H1 (cell line): ENCODE measurements around the gene ACTR2. TPM values are rescaled to one million over a fixed set of nuclear protein-coding genes. Genes with fewer than 3 reads are reported as not detected.

Source experiments
- CTCF ChIA-PET: fragments of 300-600 bp; sonication (Branson Sonifier 250); formaldehyde crosslinking; loops from one replicate; lab custom pipeline; 2021; ENCODE audit not compliant: partially characterized antibody; lab: Charles Lee
- POLR2A ChIA-PET: fragments of 300-600 bp; sonication (Branson Sonifier 250); formaldehyde crosslinking; loops from one replicate; lab custom pipeline; 2021; ENCODE audit warnings: inconsistent platforms; ENCODE audit not compliant: partially characterized antibody; lab: Charles Lee
- DNase-seq, 2 experiments: peaks; one replicate each; pipeline versions ENCODE4 v3.0.0 to v3.0.0-alpha.2; 2010 to 2022; ENCODE audit warnings: low spot score in 2 of 2, low read depth in 1 of 2, mixed read lengths in 1 of 2
- FAIRE-seq: peaks from 2 replicates; lab custom pipeline; 2011; peaks lifted over from hg19 to GRCh38; lab: Jason Lieb, UNC
- H2AFZ ChIP-seq: 2 replicates; pipeline ENCODE4 v1.8.1; 2012; ENCODE audit warnings: low read length, inconsistent platforms
- H2AK5ac ChIP-seq: 2 replicates; pipeline ENCODE4 v1.6.1; 2013; ENCODE audit warnings: low read depth, low read length
- H2BK120ac ChIP-seq: replicated peaks from 2 replicates; pipeline ENCODE3; 2013; ENCODE audit warnings: low read depth, low read length, inconsistent platforms
- H2BK12ac ChIP-seq: 2 replicates; pipeline ENCODE4 v1.6.1; 2013; ENCODE audit warnings: low read depth, low read length
- H2BK15ac ChIP-seq: 2 replicates; pipeline ENCODE4 v1.6.1; 2013; ENCODE audit warnings: low read length
- H2BK20ac ChIP-seq: 2 replicates; pipeline ENCODE4 v1.6.1; 2013; ENCODE audit warnings: low read length
- H2BK5ac ChIP-seq: 2 replicates; pipeline ENCODE4 v1.6.1; 2013; ENCODE audit warnings: low read depth, low read length
- H3K14ac ChIP-seq: 2 replicates; pipeline ENCODE4 v1.6.1; 2013; ENCODE audit warnings: inconsistent platforms; ENCODE audit not compliant: insufficient read length
- H3K18ac ChIP-seq: 2 replicates; pipeline ENCODE4 v1.6.1; 2013; ENCODE audit warnings: low read length; ENCODE audit errors: extremely low read depth
- H3K23ac ChIP-seq: 2 replicates; pipeline ENCODE4 v1.6.1; 2013; ENCODE audit warnings: inconsistent platforms; ENCODE audit not compliant: insufficient read length
- H3K23me2 ChIP-seq: 2 replicates; pipeline ENCODE4 v1.6.1; 2013; ENCODE audit warnings: low read depth, low read length
- H3K27ac ChIP-seq: 2 replicates; pipeline ENCODE4 v1.6.1; 2011; ENCODE audit warnings: low read depth, low read length, inconsistent platforms
- H3K27me3 ChIP-seq, 4 experiments: replicated peaks in 1 of 4; 1 replicate in 1 of 4; 2 replicates in 3 of 4; pipeline versions ENCODE4 v1.6.1 to v1.8.1; 2011 to 2013; ENCODE audit warnings: low read length in 3 of 4, mild to moderate bottlenecking in 3 of 4, inconsistent platforms in 2 of 4, mixed read lengths in 2 of 4, moderate library complexity in 1 of 4; ENCODE audit not compliant: control insufficient read depth in 3 of 4, insufficient read depth in 3 of 4; ENCODE audit errors: extremely low read depth in 1 of 4
- H3K36me3 ChIP-seq, 4 experiments: 2 replicates each; pipeline versions ENCODE4 v1.6.1 to v1.8.1; 2011 to 2013; ENCODE audit warnings: mild to moderate bottlenecking in 4 of 4, low read length in 3 of 4, moderate library complexity in 2 of 4, control low read depth in 1 of 4, inconsistent platforms in 1 of 4; ENCODE audit not compliant: insufficient read depth in 4 of 4, control insufficient read depth in 2 of 4
- H3K4ac ChIP-seq: replicated peaks from 2 replicates; pipeline ENCODE3; 2013; ENCODE audit warnings: low read length, low read depth, mixed read lengths, inconsistent platforms; ENCODE audit not compliant: insufficient read length
- H3K4me1 ChIP-seq, 4 experiments: replicated peaks in 1 of 4; 1 replicate in 1 of 4; 2 replicates in 3 of 4; pipeline versions ENCODE4 v1.6.1 to v1.8.1; 2011 to 2013; ENCODE audit warnings: low read length in 3 of 4, inconsistent platforms in 2 of 4, mixed read lengths in 1 of 4; ENCODE audit not compliant: insufficient read depth in 4 of 4, control insufficient read depth in 3 of 4
- H3K4me2 ChIP-seq, 2 experiments: 2 replicates each; pipeline versions ENCODE4 v1.6.1 to v1.8.1; 2011 to 2013; ENCODE audit warnings: low read depth in 2 of 2, low read length in 2 of 2, control low read depth in 1 of 2, inconsistent platforms in 1 of 2, mild to moderate bottlenecking in 1 of 2; ENCODE audit not compliant: insufficient read depth in 1 of 2
- H3K4me3 ChIP-seq, 4 experiments: fragments of 200-600, 300-600 bp in 1 of 4; sonication (generic), shearing (Covaris generic), sonication (Bioruptor Twin) in 1 of 4; 2 replicates each; pipeline versions ENCODE4 v1.5.1 to v1.8.1; 2011 to 2016; ENCODE audit warnings: low read length in 4 of 4, low read depth in 3 of 4, control low read depth in 2 of 4, inconsistent platforms in 2 of 4, mild to moderate bottlenecking in 2 of 4, mixed read lengths in 1 of 4, moderate library complexity in 1 of 4; ENCODE audit not compliant: insufficient read depth in 2 of 4; ENCODE audit errors: extremely low read depth in 1 of 4
- H3K56ac ChIP-seq: replicated peaks from 2 replicates; pipeline ENCODE3; 2013; ENCODE audit warnings: low read depth, mild to moderate bottlenecking, mixed read lengths, low read length, inconsistent platforms; ENCODE audit not compliant: insufficient read length
- H3K79me1 ChIP-seq: 2 replicates; pipeline ENCODE4 v1.6.1; 2013; ENCODE audit warnings: low read depth, low read length, control low read depth
- H3K79me2 ChIP-seq, 2 experiments: 2 replicates each; pipeline versions ENCODE4 v1.6.1 to v1.8.1; 2012 to 2013; ENCODE audit warnings: low read length in 2 of 2, mild to moderate bottlenecking in 2 of 2, inconsistent platforms in 1 of 2; ENCODE audit not compliant: insufficient read depth in 2 of 2, control insufficient read depth in 1 of 2
- H3K9ac ChIP-seq, 4 experiments: replicated peaks in 1 of 4; 1 replicate in 1 of 4; 2 replicates in 3 of 4; pipeline versions ENCODE4 v1.6.1 to v1.8.1; 2011 to 2013; ENCODE audit warnings: low read depth in 3 of 4, low read length in 3 of 4, control low read depth in 2 of 4, mild to moderate bottlenecking in 2 of 4, moderate library complexity in 2 of 4, inconsistent platforms in 1 of 4; ENCODE audit errors: extremely low read depth in 1 of 4
- H3K9me3 ChIP-seq, 2 experiments: 2 replicates each; pipeline versions ENCODE4 v1.6.1 to v1.8.1; 2012 to 2013; ENCODE audit warnings: mild to moderate bottlenecking in 2 of 2, moderate library complexity in 2 of 2, control low read depth in 1 of 2, inconsistent platforms in 1 of 2, low read depth in 1 of 2, low read length in 1 of 2, mixed read lengths in 1 of 2; ENCODE audit not compliant: insufficient read depth in 2 of 2
- H4K20me1 ChIP-seq, 2 experiments: replicated peaks in 1 of 2; 2 replicates each; pipeline versions ENCODE3 to v1.8.1; 2011 to 2013; ENCODE audit warnings: inconsistent platforms in 2 of 2, low read length in 2 of 2, mild to moderate bottlenecking in 1 of 2; ENCODE audit not compliant: insufficient read depth in 2 of 2, control insufficient read depth in 1 of 2
- H4K5ac ChIP-seq: 2 replicates; pipeline ENCODE4 v1.6.1; 2013; ENCODE audit warnings: low read length, low read depth, mixed read lengths, inconsistent platforms; ENCODE audit not compliant: insufficient read length
- H4K8ac ChIP-seq: 2 replicates; pipeline ENCODE4 v1.8.0; 2013; ENCODE audit warnings: mild to moderate bottlenecking, moderate library complexity, low read length, inconsistent platforms; ENCODE audit not compliant: insufficient read depth; ENCODE audit errors: extremely low read depth
- H4K91ac ChIP-seq: replicated peaks from 2 replicates; pipeline ENCODE3; 2013; ENCODE audit warnings: low read length, mixed read lengths, inconsistent platforms; ENCODE audit not compliant: insufficient read length
- BCL11A ChIP-seq, 2 experiments: IDR thresholded peaks; one replicate each; pipeline ENCODE4 v1.6.1; 2011; ENCODE audit warnings: low read depth in 2 of 2, low read length in 2 of 2, mild to moderate bottlenecking in 2 of 2
- CBX5 ChIP-seq: fragments of 300-800, 300-1000 bp; sonication (generic); IDR thresholded peaks from 2 replicates; pipeline ENCODE4 v1.7.1; 2016; ENCODE audit warnings: antibody characterized with exemption, low read length, low read depth
- CEBPB ChIP-seq: IDR thresholded peaks from 2 replicates; pipeline ENCODE4 v1.6.1; 2012; ENCODE audit warnings: low read depth, low read length
- CHD2 ChIP-seq: IDR thresholded peaks from 2 replicates; pipeline ENCODE4 v1.6.1; 2012; ENCODE audit warnings: low read length, improper control_type of control experiment
- E2F6 ChIP-seq: IDR thresholded peaks from 2 replicates; pipeline ENCODE4 v1.6.1; 2012; ENCODE audit warnings: inconsistent platforms
- GABPA ChIP-seq: IDR thresholded peaks from 2 replicates; pipeline ENCODE4 v1.6.1; 2011; ENCODE audit warnings: mild to moderate bottlenecking, low read length, moderate library complexity, borderline replicate concordance; ENCODE audit not compliant: insufficient read depth
- GTF2F1 ChIP-seq: IDR thresholded peaks from 2 replicates; pipeline ENCODE4 v1.6.1; 2012; ENCODE audit warnings: low read depth, low read length, improper control_type of control experiment, borderline replicate concordance
- RAD21 ChIP-seq, 2 experiments: IDR thresholded peaks in 1 of 2; conservative IDR thresholded peaks in 1 of 2; 2 replicates each; pipeline ENCODE4 v1.6.1; 2011; ENCODE audit warnings: low read depth in 2 of 2, low read length in 2 of 2, improper control_type of control experiment in 1 of 2, inconsistent platforms in 1 of 2, mild to moderate bottlenecking in 1 of 2, moderate library complexity in 1 of 2
- RBBP5 ChIP-seq: IDR thresholded peaks from 2 replicates; pipeline ENCODE4 v1.7.1; 2012; ENCODE audit warnings: low read depth, mild to moderate bottlenecking, inconsistent platforms, low read length, moderate library complexity, borderline replicate concordance
- RFX5 ChIP-seq: IDR thresholded peaks from 2 replicates; pipeline ENCODE4 v1.6.1; 2011; ENCODE audit warnings: low read depth, low read length, improper control_type of control experiment, borderline replicate concordance
- RNF2 ChIP-seq: fragments of 200-900, 300-1000 bp; sonication (generic); IDR thresholded peaks from 2 replicates; pipeline ENCODE4 v1.7.1; 2016; ENCODE audit warnings: borderline replicate concordance, low read depth, mild to moderate bottlenecking, antibody characterized with exemption, low read length; ENCODE audit not compliant: poor library complexity, severe bottlenecking; ENCODE audit errors: missing control alignments
- SIX5 ChIP-seq: IDR thresholded peaks from 2 replicates; pipeline ENCODE4 v1.6.1; 2011; ENCODE audit warnings: mild to moderate bottlenecking, low read depth, low read length
- SP2 ChIP-seq: IDR thresholded peaks from 2 replicates; pipeline ENCODE4 v1.6.1; 2012; ENCODE audit warnings: mild to moderate bottlenecking, low read length, inconsistent platforms
- TBP ChIP-seq: IDR thresholded peaks from 2 replicates; pipeline ENCODE4 v1.6.1; 2011; ENCODE audit warnings: low read depth, low read length, improper control_type of control experiment
- WGBS, 2 experiments: shearing (Covaris generic) in 1 of 2; methylation state at CpG; one replicate each; pipeline versions ENCODE4 v1.1.6 to v1.1.7; 2013 to 2015; ENCODE audit warnings: low lambda C conversion rate in 2 of 2, mixed read lengths in 2 of 2, inconsistent platforms in 1 of 2, low coverage in 1 of 2, missing lambda C conversion rate in 1 of 2; ENCODE audit not compliant: insufficient replicate concordance in 2 of 2, insufficient coverage in 1 of 2, insufficient read length in 1 of 2; ENCODE audit errors: extremely low coverage in 1 of 2, missing lambda C conversion rate in 1 of 2; 5-methylcytosine and 5-hydroxymethylcytosine counted together
- polyA plus RNA-seq, 7 experiments: library from polyadenylated mRNA; depleted of rRNA in 3 of 7; stranded (reverse) in 5 of 7; unstranded in 2 of 7; fragments of >200 nt in 5 of 7; fragments of 200-250 nt in 2 of 7; gene quantifications; 1 replicate in 5 of 7; 2 replicates in 1 of 7; 4 replicates in 1 of 7; pipeline versions ENCODE4 v1.2.1 to v1.2.3, GENCODE V29; 2011 to 2013; ENCODE audit warnings: missing spikeins in 2 of 7, mixed read lengths in 2 of 7
- total RNA-seq: library from RNA; stranded (reverse); fragmentation: NEBNext Ultra II Directional; extraction: Animal tissue kit (Norgen Biotek cat#: 25700); gene quantifications from 2 replicates; pipeline ENCODE4 v1.2.1, GENCODE V29; 2021

ACTR2 gene
- total and polyA plus RNA-seq, 2 of the 8 experiments (the other 6 are each of a cell fraction or from before 2014, with no cell fraction given), result 28.3 to 171 TPM

GRCh38 chr2:65214361-65214760 is 13.3 kb upstream of the ACTR2 start:
- no peak overlapping the region for H2AK5ac ChIP-seq
- DNase-seq, result no peak
- no peak overlapping the region for H4K5ac ChIP-seq
- H3K14ac ChIP-seq, result no peak overlapping the region
- ChIA-PET POLR2A (no interaction called here), CTCF (interaction anchor here (0.6 to 1.0 kb wide), 2 partner anchors 27 to 804 kb away, joined by 3 read pairs; no protein-coding TSS in a partner anchor)
- no peak overlapping the region for H2AFZ ChIP-seq
- H3K79me2 ChIP-seq, result no peaks in the 10 kb centered on the region
- no peak overlapping the region for H3K4ac ChIP-seq
- no peaks in the 10 kb centered on the region for H3K36me3 ChIP-seq
- no peak overlapping the region for H4K91ac ChIP-seq
- no peaks in the 10 kb centered on the region for H3K9me3 ChIP-seq
- H3K27ac ChIP-seq, result no peak overlapping the region
- H3K4me2 ChIP-seq, result no peak overlapping the region
- no peak overlapping the region for H2BK12ac ChIP-seq
- H3K79me1 ChIP-seq, result no peaks in the 10 kb centered on the region
- 55% methylated on average over 1 of the region's 1 CpG; no CpG with 5 or more reads in 1 of the 2 experiments for WGBS, 2 experiments
- H3K18ac ChIP-seq, result no peak overlapping the region
- H2BK15ac ChIP-seq, result no peak overlapping the region
- peaks cover 0 to 5% (median 0%) of the 10 kb centered on the region in 4 experiments; a peak in 1 of 7 replicates for H3K4me1 ChIP-seq
- no peak overlapping the region for H4K8ac ChIP-seq
- no peak overlapping the region for H2BK120ac ChIP-seq
- H3K9ac ChIP-seq, result no peak overlapping the region
- no peak for FAIRE-seq
- no peaks in the 10 kb centered on the region for H3K23me2 ChIP-seq
- H3K27me3 ChIP-seq, result no peaks in the 10 kb centered on the region; a peak in 1 of 7 replicates
- no peak overlapping the region for H2BK20ac ChIP-seq
- no peak overlapping the region for H3K56ac ChIP-seq
- no peaks in the 10 kb centered on the region for H4K20me1 ChIP-seq
- no peak overlapping the region for H3K4me3 ChIP-seq
- no peak overlapping the region for H2BK5ac ChIP-seq
- no peak overlapping the region for H3K23ac ChIP-seq
- TF ChIP-seq SP2 (no peak), RBBP5 (no peak), CBX5 (no peak), CEBPB (no peak), RNF2 (no peak), CHD2 (no peak), E2F6 (no peak), RFX5 (no peak), GTF2F1 (no peak), RAD21 (IDR thresholded peaks at IDR 0.05 in 1 of 2, conservative IDR thresholded peaks at IDR 0.05 in 1 of 2; ENCODE audit: low read depth in 2 of 2, low read length in 2 of 2) (no peak), TBP (no peak), BCL11A (IDR thresholded peaks at IDR 0.05; ENCODE audit: low read depth in 2 of 2, low read length in 2 of 2) (no peak), SIX5 (no peak), GABPA (no peak)
